Measurements from ENCODE around the gene ZCCHC14.

GRCh38 chr16:87505834-87506233, 13.0 kb upstream of the ZCCHC14 start:
- no peak for TF ChIP-seq CTCF (IDR thresholded peaks at IDR 0.05)
- no peak for TF ChIP-seq POLR2AphosphoS5 (IDR thresholded peaks at IDR 0.05)
- no peak for TF ChIP-seq POLR2A (IDR thresholded peaks at IDR 0.05; ENCODE audit: low read depth)

All from esophagus muscularis mucosa (tissue), 3 donors.